ENCODE results near the gene HYAL3.
A peak's percentile ranks its signal among the peaks of the same experiment; 100 is the strongest.

HYAL3 gene

GRCh38 chr3:50303013-50303815 lies 4.0 kb upstream of the HYAL3 start, which contains the start of gene HYAL1:
HYAL1 (minus strand) TSS chr3:50303574; CDS start chr3:50302956, 618 bp downstream.
- H3K9me3 ChIP-seq (ENCODE audit: control insufficient read depth, insufficient read depth, low read depth, low read length): peaks cover 19% of the 10 kb centered on the region
- H3K27ac ChIP-seq (ENCODE audit: low read depth, low read length): no peak within 1 kb of the TSS
- H3K27me3 ChIP-seq (ENCODE audit: control insufficient read depth, insufficient read depth, low read length): no peaks in the 10 kb centered on the region
- H3K4me3 ChIP-seq (ENCODE audit: low read depth, low read length): peak within 1 kb of the TSS; percentile 30
- no peaks in the 10 kb centered on the region for H3K36me3 ChIP-seq (ENCODE audit: control insufficient read depth, insufficient read depth, low read length)
- peak within 1 kb of the TSS; percentile 37 for H3K9ac ChIP-seq (ENCODE audit: low read length)
- peaks cover 26% of the 10 kb centered on the region for H3K4me1 ChIP-seq (ENCODE audit: control insufficient read depth, insufficient read depth, low read length)

GRCh38 chr3:50302095-50303012 lies 3.1 kb upstream of the HYAL3 start:
- Histone ChIP-seq H3K36me3 (ENCODE audit: control insufficient read depth, insufficient read depth, low read length) (peaks cover 1% of the 10 kb centered on the region; the same call in 1 of the 2 replicates), H3K9me3 (ENCODE audit: control insufficient read depth, insufficient read depth, low read depth, low read length) (peaks cover 15% of the 10 kb centered on the region), H3K4me3 (ENCODE audit: low read depth, low read length) (peak overlapping the region; percentile 2; the same call in 1 of the 2 replicates), H3K9ac (ENCODE audit: low read length) (no peak overlapping the region), H3K27me3 (ENCODE audit: control insufficient read depth, insufficient read depth, low read length) (no peaks in the 10 kb centered on the region), H3K4me1 (ENCODE audit: control insufficient read depth, insufficient read depth, low read length) (peaks cover 28% of the 10 kb centered on the region), H3K27ac (ENCODE audit: low read depth, low read length) (no peak overlapping the region)

DNA sequence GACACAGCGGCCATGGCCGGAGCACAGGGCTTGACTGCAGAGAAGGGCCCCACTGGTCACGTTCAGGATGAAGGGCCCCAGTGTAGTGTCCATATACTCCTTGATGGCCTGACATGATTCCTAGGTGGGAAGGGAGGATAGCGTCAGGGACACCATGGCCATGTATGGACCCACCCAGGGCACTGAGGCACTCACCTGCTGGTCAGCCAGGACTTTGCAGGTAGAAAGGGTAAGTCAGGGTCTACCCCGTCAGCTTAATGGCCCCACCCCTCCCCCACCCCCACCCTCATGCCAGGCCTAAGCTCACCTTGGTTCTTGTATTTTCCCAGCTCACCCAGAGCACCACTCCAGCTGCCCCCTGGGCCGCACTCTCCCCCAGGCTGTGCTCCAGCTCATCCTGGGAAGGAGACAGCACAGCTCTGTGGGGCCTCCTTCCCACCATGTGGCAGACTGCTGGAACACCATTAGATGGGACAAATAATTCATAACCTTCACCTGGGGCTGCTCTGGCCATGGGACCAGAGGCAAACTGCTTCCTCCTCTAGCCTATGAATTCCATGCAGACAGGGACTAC lies 1.6 kb upstream of the HYAL3 start:
- Histone ChIP-seq H3K27ac (ENCODE audit: low read depth, low read length) (no peak overlapping the region), H3K9ac (ENCODE audit: low read length) (no peak overlapping the region)

DNA sequence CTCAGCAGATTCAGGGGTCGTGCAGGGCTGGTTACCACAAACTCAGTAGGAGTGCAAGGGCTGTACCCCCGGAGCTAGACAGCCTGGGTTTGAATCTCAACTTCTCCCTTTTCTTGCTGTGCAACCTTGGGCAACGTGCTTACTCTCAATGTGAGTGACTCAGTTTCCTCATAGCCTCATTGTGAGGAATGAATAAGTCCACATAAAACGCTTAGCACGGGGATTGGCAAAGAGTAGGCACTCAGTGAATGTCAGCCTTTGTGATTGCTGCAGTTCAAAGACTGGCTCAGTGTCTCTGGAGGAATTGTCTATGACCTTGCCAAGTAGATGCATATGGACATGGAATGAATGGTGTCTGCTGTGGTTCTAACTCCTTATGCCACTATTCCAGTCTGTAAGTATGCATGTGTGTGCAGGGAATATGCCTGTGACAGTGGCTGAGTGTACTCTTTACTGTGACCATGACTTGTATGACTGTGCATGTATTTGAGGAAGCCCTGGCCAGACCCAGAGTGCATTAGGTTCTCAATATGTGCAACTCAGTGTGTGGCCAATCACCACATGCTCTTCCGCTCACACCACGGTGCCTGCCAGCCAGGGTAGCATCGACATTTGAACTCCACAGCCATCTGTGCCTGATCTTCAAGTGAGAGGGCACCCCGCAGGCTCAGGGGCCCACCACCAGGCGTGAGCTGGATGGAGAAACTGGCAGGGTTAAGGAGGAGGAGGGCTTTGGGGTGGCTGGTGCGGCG lies 900 bp upstream of the HYAL3 start:
- Histone ChIP-seq H3K27ac (ENCODE audit: low read depth, low read length) (peak overlapping the region; percentile 55; the same call in 1 of the 2 replicates), H3K4me1 (ENCODE audit: control insufficient read depth, insufficient read depth, low read length) (peaks cover 28% of the 10 kb centered on the region), H3K27me3 (ENCODE audit: control insufficient read depth, insufficient read depth, low read length) (no peaks in the 10 kb centered on the region), H3K9ac (ENCODE audit: low read length) (peak overlapping the region; percentile 65), H3K4me3 (ENCODE audit: low read depth, low read length) (peak overlapping the region; percentile 56), H3K36me3 (ENCODE audit: control insufficient read depth, insufficient read depth, low read length) (peaks cover 6% of the 10 kb centered on the region; the same call in 1 of the 2 replicates), H3K9me3 (ENCODE audit: control insufficient read depth, insufficient read depth, low read depth, low read length) (no peaks in the 10 kb centered on the region)

More for the DNA sequence above, 1.6 kb upstream of the HYAL3 start:
- Histone ChIP-seq H3K27me3 (ENCODE audit: control insufficient read depth, insufficient read depth, low read length) (no peaks in the 10 kb centered on the region), H3K36me3 (ENCODE audit: control insufficient read depth, insufficient read depth, low read length) (peaks cover 6% of the 10 kb centered on the region; the same call in 1 of the 2 replicates), H3K9me3 (ENCODE audit: control insufficient read depth, insufficient read depth, low read depth, low read length) (peaks cover 2% of the 10 kb centered on the region; the same call in 1 of the 2 replicates), H3K4me3 (ENCODE audit: low read depth, low read length) (no peak overlapping the region), H3K4me1 (ENCODE audit: control insufficient read depth, insufficient read depth, low read length) (peaks cover 28% of the 10 kb centered on the region)

DNA sequence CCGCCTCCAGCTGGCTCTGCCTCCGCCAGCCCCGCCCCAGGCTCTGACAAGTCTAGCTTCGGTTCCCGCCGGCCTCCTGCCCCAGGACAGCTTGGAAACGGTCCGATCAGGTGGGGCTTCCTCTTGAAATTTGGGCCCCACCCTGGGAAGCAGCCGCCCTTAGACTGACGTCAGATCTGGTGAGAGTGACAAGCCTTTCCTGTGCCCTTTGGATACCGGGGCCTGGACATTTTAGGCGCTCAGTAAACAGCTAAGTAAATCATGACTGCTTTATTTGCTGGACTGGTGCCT lies 378 bp upstream of the HYAL3 start:
- Histone ChIP-seq H3K4me1 (ENCODE audit: control insufficient read depth, insufficient read depth, low read length) (peaks cover 28% of the 10 kb centered on the region), H3K27ac (ENCODE audit: low read depth, low read length) (peak overlapping the region; percentile 55; the same call in 1 of the 2 replicates), H3K9me3 (ENCODE audit: control insufficient read depth, insufficient read depth, low read depth, low read length) (no peaks in the 10 kb centered on the region), H3K4me3 (ENCODE audit: low read depth, low read length) (peak overlapping the region; percentile 56), H3K27me3 (ENCODE audit: control insufficient read depth, insufficient read depth, low read length) (no peaks in the 10 kb centered on the region), H3K9ac (ENCODE audit: low read length) (peak overlapping the region; percentile 65), H3K36me3 (ENCODE audit: control insufficient read depth, insufficient read depth, low read length) (peaks cover 6% of the 10 kb centered on the region; the same call in 1 of the 2 replicates)

- H3K9me3 ChIP-seq (ENCODE audit: control insufficient read depth, insufficient read depth, low read depth, low read length): no peaks in the 10 kb centered on the region
- H3K27me3 ChIP-seq (ENCODE audit: control insufficient read depth, insufficient read depth, low read length): no peaks in the 10 kb centered on the region
- H3K4me3 ChIP-seq (ENCODE audit: low read depth, low read length): peak overlapping the region; percentile 78
- peak overlapping the region; percentile 58 for H3K9ac ChIP-seq (ENCODE audit: low read length)
- no peak overlapping the region for H3K27ac ChIP-seq (ENCODE audit: low read depth, low read length)
- H3K4me1 ChIP-seq (ENCODE audit: control insufficient read depth, insufficient read depth, low read length): peaks cover 25% of the 10 kb centered on the region
- peaks cover 6% of the 10 kb centered on the region; the same call in 1 of the 2 replicates for H3K36me3 ChIP-seq (ENCODE audit: control insufficient read depth, insufficient read depth, low read length)
Measured at GRCh38 chr3:50297896-50298725, 1.1 kb downstream of the HYAL3 start.

DNA sequence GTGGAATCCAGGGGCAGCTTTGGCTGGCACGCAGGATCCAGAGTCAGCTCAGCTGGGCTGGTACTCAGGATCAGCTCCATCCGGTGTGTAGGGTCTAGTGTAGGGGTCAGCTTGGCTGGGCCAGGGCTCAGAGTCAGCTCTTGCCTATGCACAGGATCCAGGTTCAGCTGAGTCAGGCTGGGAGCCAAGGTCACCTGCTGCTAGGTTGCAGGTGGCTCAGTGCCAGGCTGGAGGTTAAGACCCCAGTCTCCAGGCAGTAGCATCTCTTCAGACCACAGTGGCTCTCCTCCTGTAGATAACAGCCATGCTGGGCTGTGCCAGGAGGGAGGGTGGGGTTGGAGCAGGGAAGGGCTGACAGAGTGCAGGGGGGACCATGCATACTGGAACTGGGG lies 1.8 kb downstream of the HYAL3 start:
- Histone ChIP-seq H3K27me3 (ENCODE audit: control insufficient read depth, insufficient read depth, low read length) (no peaks in the 10 kb centered on the region), H3K9me3 (ENCODE audit: control insufficient read depth, insufficient read depth, low read depth, low read length) (no peaks in the 10 kb centered on the region), H3K4me3 (ENCODE audit: low read depth, low read length) (no peak overlapping the region), H3K36me3 (ENCODE audit: control insufficient read depth, insufficient read depth, low read length) (peaks cover 6% of the 10 kb centered on the region; the same call in 1 of the 2 replicates), H3K27ac (ENCODE audit: low read depth, low read length) (no peak overlapping the region), H3K9ac (ENCODE audit: low read length) (no peak overlapping the region), H3K4me1 (ENCODE audit: control insufficient read depth, insufficient read depth, low read length) (peaks cover 22% of the 10 kb centered on the region)

DNA sequence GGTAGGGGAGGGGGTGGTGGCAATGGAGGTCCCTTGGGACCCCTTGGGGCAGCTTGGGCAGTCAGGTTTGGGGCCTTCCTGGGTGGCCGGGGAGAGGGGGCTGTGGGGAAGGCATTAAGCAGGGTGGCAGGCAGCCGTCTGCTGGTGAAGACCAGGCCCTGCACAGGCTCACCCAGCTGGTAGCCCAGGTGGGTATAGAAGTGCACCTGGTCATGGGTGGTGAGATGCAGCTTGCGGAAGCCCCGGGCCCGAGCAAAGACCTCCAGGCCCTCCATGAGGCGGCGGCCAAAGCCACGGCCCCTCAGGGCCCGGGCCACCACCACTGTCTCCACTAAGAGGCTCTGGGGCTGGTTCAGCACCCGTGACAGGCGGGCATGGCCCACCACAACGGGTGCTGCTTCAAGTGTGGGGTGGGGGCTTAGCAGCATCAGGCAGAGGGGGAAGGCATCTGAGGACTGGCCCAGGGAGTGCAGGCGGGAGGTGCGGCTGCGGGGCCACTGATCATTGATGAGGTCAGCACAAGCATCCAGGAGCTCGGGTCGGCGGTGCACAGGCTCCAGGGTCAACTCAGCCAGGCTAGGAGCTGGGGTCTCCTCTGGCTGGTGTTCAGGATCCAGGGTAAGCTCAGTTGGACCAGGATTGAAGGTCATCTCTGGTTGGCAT lies 2.4 kb downstream of the HYAL3 start:
- H3K9ac ChIP-seq (ENCODE audit: low read length): no peak overlapping the region

DNA sequence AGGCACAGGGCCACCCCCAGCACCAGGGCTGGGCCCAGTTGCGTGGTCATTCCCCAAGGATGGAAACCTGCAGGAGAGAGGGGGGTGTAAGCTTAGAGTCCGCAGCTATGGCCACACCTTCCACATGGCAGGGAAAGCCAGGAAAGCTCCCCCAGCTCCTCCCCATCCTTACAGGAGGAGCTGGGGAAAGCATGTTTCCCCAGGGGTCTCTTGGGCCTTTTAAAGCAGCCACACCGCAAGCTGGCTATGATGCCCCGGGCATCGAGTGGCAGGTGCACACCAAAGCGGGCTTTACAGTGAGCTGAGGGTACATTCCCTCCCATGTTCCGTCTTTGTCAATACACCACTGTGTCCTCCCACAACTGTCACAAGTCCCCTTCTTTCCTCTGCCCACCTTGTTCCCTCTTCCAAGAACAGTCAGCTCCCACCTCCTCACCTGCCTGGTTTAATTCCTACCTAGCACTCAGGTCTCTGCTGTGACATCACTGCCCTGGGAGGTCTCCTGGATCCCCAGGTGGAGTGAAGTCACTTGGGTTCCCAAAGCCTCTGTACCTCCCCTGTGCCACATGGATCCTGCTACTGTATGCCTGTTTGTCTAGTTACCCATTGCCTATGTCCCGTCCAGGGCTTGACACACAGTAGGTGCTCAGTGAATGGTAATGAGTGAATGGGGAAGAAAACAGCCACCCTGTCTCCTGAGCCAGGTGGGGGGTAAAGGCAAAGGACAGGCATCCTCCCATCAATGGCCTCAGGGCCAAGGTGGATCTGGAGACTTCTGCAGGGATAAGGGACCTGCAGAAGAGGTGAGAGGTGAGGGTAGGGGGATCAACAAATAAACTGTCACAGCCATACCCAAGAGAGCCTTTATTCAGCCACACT lies 3.4 kb downstream of the HYAL3 start:
- Histone ChIP-seq H3K4me3 (ENCODE audit: low read depth, low read length) (no peak overlapping the region), H3K36me3 (ENCODE audit: control insufficient read depth, insufficient read depth, low read length) (peaks cover 6% of the 10 kb centered on the region; the same call in 1 of the 2 replicates), H3K27ac (ENCODE audit: low read depth, low read length) (no peak overlapping the region), H3K9ac (ENCODE audit: low read length) (no peak overlapping the region), H3K9me3 (ENCODE audit: control insufficient read depth, insufficient read depth, low read depth, low read length) (no peaks in the 10 kb centered on the region), H3K27me3 (ENCODE audit: control insufficient read depth, insufficient read depth, low read length) (no peaks in the 10 kb centered on the region), H3K4me1 (ENCODE audit: control insufficient read depth, insufficient read depth, low read length) (peaks cover 21% of the 10 kb centered on the region)

More for the DNA sequence above, 2.4 kb downstream of the HYAL3 start:
- peaks cover 21% of the 10 kb centered on the region for H3K4me1 ChIP-seq (ENCODE audit: control insufficient read depth, insufficient read depth, low read length)
- no peaks in the 10 kb centered on the region for H3K9me3 ChIP-seq (ENCODE audit: control insufficient read depth, insufficient read depth, low read depth, low read length)
- peaks cover 6% of the 10 kb centered on the region; the same call in 1 of the 2 replicates for H3K36me3 ChIP-seq (ENCODE audit: control insufficient read depth, insufficient read depth, low read length)
- H3K27ac ChIP-seq (ENCODE audit: low read depth, low read length): no peak overlapping the region
- no peaks in the 10 kb centered on the region for H3K27me3 ChIP-seq (ENCODE audit: control insufficient read depth, insufficient read depth, low read length)
- H3K4me3 ChIP-seq (ENCODE audit: low read depth, low read length): no peak overlapping the region
